ENCODE measurements around the gene KIF5B.

DNA sequence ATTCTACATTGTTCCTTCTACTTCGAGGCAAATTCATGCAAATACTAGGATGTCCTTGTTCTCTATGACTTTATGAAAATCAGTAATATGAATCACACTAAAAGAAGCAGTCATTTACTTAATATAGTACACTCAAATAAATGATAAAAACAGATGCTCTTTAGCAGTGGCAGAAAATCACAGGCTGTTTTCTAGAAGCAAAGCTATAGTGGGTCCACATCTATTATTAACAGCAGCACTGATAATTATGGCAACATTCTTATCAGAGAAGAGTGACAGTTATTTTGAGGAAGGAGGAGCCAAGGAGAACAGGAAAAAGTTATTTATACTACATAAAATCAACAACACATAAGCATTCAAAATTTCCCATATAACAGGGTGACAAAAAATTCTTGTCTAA lies 16.5 kb downstream of the KIF5B start:
- TF ChIP-seq, protein P1, sequence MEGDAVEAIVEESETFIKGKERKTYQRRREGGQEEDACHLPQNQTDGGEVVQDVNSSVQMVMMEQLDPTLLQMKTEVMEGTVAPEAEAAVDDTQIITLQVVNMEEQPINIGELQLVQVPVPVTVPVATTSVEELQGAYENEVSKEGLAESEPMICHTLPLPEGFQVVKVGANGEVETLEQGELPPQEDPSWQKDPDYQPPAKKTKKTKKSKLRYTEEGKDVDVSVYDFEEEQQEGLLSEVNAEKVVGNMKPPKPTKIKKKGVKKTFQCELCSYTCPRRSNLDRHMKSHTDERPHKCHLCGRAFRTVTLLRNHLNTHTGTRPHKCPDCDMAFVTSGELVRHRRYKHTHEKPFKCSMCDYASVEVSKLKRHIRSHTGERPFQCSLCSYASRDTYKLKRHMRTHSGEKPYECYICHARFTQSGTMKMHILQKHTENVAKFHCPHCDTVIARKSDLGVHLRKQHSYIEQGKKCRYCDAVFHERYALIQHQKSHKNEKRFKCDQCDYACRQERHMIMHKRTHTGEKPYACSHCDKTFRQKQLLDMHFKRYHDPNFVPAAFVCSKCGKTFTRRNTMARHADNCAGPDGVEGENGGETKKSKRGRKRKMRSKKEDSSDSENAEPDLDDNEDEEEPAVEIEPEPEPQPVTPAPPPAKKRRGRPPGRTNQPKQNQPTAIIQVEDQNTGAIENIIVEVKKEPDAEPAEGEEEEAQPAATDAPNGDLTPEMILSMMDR (IDR thresholded peaks at IDR 0.05; ENCODE audit: low read depth, low read length) = no peak
- TF ChIP-seq POLR2A (IDR thresholded peaks at IDR 0.05; ENCODE audit: extremely low read depth, insufficient read length) (no peak), MYC (IDR thresholded peaks at IDR 0.05; ENCODE audit: low read depth, low read length) (no peak)
- TF ChIP-seq, protein P2, sequence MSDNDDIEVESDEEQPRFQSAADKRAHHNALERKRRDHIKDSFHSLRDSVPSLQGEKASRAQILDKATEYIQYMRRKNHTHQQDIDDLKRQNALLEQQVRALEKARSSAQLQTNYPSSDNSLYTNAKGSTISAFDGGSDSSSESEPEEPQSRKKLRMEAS (IDR thresholded peaks at IDR 0.05; ENCODE audit: low read depth, low read length) = no peak
